Measurements from ENCODE around the gene DYNC2LI1.

Gene DYNC2LI1

DNA sequence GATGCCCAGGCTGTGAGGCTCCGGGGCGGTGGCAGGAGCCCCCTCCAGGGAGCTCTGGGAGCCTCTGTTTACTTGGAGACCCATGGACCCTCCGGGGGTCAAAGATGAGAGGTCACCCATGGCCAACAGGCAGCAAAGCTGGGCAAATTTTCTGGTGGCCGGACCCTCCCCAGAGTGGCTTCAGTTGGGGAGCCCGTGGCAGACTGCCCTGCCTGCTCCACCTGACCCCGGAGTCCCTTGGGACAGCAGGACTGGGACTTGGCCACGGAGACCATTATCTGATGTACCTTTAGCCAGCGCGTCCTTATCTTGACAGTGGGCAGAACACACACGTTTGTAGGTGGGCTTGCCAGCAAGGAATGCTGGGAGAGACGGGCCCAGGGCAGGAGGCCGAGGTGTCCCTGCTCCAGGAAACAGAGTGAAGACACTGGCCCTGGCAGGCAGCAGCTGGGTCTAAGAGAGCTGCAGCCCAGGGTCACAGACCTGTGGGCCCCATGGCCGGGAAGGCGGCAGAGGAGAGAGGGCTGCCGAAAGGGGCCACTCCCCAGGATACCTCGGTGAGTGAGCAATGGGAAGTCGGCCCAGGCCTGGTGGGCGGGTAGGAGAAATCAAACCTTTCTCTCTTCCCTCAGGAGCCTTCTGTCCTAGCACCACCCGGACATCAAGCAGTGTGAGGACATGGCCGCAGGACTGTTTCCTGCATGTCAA, 64.9 kb downstream of the DYNC2LI1 start, which contains the start of the genes ABCG5 and ABCG8:
Gene ABCG5, minus strand, starts transcription at position 280 of the 708 bp plus-strand sequence. Its CDS starts 160 bp downstream, at position 120.
Gene ABCG8, plus strand, starts transcription at position 412 of the 708 bp plus-strand sequence. Its CDS starts 83 bp downstream, at position 495.
- DNase-seq (ENCODE audit: low read depth, low spot score) = no peak
- H3K4me3 ChIP-seq (ENCODE audit: low read length) = no peak within 1 kb of the TSS

DNA sequence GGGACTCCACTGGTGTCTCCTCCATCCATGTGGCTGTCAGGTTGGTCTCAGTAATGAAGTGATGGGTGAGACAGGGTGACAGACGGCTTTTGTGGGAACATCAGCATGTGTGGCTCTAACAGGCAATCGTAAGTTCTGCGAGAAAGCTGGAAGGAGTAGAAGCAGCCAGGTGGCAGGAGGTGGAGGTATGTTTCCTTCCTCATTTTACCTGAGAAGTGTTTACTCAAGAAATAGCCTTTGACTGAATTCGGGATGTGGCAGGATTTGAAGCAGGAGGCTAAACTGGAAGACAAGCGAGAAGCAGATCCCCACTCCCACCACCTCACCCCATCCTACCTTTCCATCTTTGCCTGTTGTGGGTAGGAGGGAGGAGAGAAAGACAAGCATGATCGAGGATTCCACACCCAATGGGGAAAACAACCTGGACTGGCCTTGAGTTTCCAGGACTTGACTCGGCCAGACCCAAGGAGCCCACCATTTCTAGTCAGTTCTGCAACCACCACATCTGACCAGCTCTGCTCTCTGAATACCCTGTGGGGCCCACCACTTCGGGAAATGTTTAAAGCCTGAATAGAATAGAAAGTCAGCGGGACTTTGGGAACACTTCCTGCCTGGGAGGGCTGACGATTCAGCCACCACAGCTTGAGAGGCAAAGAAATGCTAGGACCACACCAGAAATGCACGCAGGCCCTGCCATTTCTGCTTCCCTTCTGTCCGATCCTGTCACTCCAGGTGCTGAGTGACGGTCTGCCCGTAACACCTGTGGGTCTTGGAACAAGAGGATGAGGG, 66.1 kb downstream of the DYNC2LI1 start:
- no peak overlapping the region for H3K4me3 ChIP-seq (ENCODE audit: low read length)
- DNase-seq (ENCODE audit: low read depth, low spot score) = no peak

DNA sequence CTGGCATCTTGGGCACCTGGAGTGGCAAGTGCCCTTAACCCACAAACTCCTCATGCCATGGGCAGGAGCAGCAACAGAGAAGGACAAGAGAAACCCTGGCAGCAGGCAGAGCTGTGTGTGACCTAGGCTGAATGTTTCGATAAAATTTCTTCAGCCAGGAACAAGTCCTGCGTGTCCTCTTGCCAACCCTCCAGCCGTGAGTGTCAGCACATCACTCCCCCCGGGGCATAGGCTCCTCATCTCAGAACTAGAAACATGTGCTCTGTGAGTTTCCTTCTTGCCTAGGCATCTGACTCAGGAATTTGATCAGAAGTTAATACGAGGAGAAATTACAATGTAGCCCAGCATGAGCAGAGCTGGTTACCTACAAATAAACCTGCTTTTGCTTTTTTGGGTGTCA, 67.1 kb downstream of the DYNC2LI1 start:
- no peak overlapping the region for H3K4me3 ChIP-seq (ENCODE audit: low read length)
- DNase-seq (ENCODE audit: low read depth, low spot score) = no peak

DNA sequence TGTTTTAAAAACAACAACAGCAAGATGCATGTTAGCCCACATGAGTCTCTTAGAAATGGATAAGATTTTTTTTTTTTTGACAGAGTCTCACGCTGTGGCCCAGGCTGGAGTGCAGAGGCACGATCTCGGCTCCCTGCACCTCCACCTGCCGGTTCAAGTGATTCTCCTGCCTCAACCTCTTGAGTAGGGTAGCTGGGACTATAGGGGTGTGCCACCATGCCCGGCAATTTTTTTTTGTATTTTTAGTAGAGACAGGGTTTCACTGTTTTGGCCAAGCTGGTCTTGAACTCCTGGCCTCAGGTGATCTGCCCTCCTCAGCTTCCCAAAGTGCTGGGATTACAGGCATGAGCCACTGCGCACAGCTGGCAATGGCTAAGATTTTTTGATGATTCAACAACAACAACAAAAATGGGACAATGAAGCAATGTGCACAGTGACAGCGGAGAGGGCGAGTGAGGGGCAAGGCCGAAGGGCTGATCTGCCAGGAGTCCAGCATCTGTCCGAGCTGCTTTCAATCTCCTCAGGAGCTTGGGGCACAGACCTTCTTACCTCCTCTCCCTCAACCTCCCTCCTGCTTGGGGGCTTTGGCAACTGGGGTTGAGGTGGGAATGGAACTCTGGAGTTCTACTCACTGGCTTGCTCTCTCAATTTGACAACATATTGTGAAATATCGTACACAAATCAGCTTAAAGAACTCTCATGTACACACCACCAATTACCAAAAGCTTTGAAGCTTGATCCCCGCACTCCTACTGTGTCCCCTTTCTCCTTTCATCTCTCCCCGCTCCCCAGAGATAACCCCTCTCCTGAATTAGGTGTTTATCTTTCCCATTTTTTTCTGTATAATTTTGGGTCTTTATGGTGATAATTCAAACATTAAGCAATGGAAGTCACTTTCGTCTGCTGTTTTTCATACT, 68.4 kb downstream of the DYNC2LI1 start:
- no peak for DNase-seq (ENCODE audit: low read depth, low spot score)
- H3K4me3 ChIP-seq (ENCODE audit: low read length) = no peak overlapping the region

DNA sequence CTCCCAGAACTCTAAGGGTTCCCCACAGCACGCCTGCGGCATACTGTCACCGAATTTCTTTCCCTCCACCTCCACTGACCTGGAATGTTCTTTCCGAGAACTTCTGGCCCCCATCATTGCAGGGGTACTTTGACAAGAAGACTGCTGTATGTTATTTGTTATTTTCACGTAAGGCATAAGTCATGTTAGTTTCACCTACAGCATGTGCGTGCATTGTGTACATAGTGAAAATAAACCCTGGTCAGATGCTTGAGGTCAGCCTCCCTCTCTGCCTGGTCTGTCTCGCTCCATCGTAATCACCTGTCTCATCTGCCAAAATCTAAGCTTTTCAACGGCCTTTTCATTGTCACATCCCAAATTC, 69.0 kb downstream of the DYNC2LI1 start:
- DNase-seq (ENCODE audit: low read depth, low spot score) = no peak
- H3K4me3 ChIP-seq (ENCODE audit: low read length) = no peak overlapping the region

DNA sequence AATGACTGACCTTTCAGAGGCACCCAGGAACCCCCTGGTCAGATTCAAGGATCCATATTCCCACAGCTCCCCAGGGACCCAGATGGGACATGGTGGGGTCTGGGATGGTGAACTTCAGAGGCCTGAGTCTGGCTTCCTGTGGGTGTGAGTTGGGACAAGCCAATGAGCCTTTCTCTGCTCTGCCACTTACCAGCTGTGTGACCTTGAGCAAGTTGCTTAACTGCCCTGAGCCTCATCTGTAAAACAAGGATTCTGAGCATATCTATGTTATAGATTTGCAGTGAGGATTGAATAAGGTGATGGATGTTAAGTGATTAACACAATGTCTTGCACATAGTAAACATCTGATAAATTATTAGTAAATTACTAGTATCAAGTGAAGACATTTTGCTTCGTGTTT, 71.3 kb downstream of the DYNC2LI1 start:
- DNase-seq (ENCODE audit: low read depth, low spot score) = no peak

DNA sequence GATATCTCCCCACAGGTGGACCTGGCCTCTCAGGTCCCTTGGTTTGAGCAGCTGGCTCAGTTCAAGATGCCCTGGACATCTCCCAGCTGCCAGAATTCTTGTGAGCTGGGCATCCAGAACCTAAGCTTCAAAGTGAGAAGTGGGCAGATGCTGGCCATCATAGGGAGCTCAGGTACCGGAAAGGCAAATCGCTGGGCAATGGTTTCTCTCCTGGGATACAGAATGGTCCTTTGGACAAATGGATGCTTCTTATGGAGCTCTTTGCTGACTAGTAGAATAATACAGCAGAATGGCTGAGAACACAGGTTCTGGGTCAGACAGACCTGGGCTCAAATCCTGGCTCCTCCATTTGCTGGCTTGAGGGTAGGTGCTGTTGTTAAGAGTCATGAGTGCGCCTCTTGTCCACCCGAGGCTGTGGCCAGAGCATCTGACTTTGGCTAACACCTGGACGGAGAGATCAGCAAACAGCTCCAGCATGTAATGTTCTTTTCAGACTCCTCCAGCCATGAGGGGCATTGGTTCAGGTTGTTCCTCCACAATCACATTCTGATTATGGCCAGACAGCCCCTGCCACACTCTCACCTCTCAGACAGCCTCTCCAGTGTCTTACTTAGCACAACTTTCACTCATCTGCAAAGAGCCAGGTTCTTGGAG, 72.4 kb downstream of the DYNC2LI1 start:
- H3K4me3 ChIP-seq (ENCODE audit: low read length) = no peak overlapping the region
- no peak for DNase-seq (ENCODE audit: low read depth, low spot score)

More for the DNA sequence above, 71.3 kb downstream of the DYNC2LI1 start:
- H3K4me3 ChIP-seq (ENCODE audit: low read length) = no peak overlapping the region

DNA sequence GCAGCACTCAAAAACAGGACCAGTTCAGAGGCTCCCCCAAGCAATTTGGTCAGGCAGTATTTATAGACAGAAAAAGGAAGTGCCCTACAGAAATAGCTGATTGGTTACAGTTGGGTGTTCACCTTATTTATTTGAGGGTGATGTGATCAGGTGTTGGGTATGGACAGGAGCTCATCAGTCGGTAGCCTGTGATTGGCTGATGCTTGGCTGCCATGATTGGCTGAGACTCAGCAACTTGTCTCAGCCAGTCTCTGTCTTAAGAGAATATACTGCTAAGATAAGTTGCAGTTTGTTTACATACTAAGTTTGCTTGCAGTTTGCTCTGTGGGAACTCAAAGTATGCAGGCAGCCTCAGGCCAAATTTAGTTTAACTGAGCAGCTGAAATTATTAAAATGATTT, 74.4 kb downstream of the DYNC2LI1 start:
- DNase-seq (ENCODE audit: low read depth, low spot score) = no peak
- no peak overlapping the region for H3K4me3 ChIP-seq (ENCODE audit: low read length)

DNA sequence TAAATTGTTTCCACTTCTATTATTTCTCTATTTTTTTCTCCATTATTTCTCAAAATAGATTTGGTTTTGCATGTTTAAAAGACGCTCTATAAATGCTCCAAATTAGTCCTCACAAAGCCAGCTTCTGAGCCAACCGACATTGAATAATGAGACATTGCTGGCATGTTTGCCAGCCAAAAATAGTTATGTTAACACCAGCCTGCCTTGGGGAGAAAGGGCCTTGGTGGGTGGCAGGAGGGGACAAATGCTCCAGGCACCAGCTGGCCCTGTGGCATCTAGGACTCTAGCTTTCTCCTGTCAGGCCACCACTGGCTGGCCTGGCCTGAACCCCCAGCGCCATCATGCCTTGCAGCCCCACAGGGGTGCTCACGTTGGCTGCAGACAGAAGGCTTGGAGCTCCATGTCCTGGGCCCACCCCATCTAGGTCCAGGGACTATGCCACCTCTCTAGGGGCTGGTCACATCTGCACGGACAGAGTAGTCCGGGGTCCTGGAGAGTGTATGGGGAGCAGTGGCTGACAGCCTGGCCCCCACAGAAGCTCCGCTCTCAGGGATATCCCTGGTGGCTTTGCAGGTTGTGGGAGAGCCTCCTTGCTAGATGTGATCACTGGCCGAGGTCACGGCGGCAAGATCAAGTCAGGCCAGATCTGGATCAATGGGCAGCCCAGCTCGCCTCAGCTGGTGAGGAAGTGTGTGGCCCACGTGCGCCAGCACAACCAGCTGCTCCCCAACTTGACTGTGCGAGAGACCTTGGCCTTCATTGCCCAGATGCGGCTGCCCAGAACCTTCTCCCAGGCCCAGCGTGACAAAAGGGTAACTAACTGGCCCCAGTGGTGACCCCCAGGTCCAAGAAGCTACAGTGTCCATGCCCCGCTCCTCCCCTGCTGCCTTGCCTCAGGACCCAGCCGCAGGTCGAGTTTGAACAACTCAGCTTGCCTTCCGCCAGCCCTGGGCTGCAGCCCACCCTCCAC, 77.5 kb downstream of the DYNC2LI1 start:
- no peak for DNase-seq (ENCODE audit: low read depth, low spot score)
- H3K4me3 ChIP-seq (ENCODE audit: low read length) = no peak overlapping the region

DNA sequence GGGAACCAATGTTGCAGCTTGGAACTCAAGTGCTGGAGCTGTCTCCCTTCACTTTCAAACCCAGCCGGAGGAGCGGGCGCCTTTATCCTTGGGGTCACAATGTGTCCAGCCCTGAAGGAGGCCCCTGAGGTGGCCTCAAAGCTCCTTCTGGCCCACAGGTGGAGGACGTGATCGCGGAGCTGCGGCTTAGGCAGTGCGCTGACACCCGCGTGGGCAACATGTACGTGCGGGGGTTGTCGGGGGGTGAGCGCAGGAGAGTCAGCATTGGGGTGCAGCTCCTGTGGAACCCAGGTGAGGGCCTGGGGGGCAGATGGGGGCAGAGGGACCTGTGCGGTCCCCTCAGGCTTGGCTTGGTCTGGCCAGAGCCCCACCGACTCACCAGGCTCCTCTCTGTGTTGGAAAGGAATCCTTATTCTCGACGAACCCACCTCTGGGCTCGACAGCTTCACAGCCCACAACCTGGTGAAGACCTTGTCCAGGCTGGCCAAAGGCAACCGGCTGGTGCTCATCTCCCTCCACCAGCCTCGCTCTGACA, 78.4 kb downstream of the DYNC2LI1 start:
- DNase-seq (ENCODE audit: low read depth, low spot score) = no peak
- H3K4me3 ChIP-seq (ENCODE audit: low read length) = no peak overlapping the region

DNA sequence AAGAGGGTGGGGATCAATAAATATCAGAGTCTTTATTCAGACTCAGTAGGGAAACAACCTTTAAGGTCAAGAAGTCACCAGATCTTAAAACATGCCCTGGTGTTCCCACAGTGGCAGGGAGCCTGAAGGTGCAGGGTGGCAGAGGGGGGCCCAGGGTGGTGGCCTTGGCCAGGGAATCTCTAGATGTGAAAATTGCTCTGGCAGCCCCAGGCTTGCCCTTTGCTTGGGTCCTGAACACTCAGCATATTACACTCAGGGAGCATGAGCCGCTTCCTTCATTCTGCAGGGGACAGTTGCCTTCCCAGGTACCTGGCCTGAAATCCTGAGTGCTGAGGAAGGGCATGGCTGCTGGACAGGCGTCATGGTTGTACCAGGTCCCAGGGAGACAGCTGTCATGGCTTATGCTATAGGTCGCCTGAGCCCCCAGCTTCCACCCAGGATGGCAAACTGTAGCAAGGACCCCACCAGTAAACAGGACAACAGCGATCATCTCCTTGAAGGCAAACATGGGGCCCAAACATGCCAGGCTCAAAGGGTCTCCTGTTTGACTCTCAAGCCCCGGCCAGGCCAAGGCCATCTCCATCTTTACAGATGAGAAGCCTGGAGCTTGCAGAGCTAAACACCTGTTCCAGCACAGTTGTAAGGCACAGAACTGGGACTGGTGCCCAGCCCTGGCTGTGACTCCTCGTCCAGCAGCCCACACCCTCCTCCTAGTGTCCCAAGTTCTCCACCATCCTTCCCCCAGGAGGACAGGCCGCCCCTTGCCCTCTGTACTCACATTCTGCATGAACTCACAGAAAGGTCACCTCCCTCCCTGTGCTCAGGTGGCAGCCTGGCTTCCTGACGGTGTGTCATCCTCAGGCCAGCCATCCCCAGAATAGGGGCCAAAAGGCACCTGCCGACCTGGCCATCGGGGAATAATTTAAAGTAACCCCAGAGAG, 79.6 kb downstream of the DYNC2LI1 start:
- no peak for DNase-seq (ENCODE audit: low read depth, low spot score)
- no peak overlapping the region for H3K4me3 ChIP-seq (ENCODE audit: low read length)

DNA sequence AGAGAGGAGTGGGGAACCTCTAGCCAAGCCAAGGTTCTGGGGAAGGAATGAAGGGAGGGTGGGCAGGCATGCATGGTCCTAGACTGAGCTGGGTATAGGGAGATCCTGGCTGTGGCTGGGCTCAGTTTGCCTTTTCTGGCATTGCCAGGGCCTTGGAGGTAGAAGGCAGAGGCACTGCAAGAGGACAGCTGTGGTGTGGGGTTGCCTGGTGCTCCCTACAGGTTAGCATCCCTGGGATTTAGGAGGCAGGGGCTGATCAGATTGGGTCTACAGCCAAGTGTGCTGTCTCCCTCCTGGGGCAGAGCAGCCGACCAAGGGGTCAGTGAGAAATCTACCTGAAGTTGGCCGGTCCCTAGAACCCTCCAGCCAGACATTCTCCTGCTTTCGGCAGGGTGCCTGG, 80.8 kb downstream of the DYNC2LI1 start:
- no peak for DNase-seq (ENCODE audit: low read depth, low spot score)
- H3K4me3 ChIP-seq (ENCODE audit: low read length) = no peak overlapping the region

DNA sequence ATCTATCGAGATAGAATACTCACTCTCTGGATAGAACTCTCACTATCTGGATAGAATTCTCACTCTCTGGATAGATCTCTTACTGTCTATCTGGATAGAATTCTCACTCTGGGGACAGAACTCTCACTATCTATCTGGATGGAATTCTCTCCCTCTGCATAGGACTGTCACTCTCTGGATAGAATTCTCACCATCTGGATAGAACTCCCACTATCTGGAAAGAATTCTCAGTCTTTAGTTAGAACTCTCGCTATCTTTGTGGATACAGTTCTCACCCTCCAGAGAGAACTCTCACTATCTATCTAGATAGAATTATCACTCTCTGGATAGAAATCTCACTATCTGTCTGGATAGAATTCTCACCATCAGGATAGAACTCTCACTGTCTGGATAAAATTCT, 81.5 kb downstream of the DYNC2LI1 start:
- no peak overlapping the region for H3K4me3 ChIP-seq (ENCODE audit: low read length)
- DNase-seq (ENCODE audit: low read depth, low spot score) = no peak

All from Jurkat, Clone E6-1 (cell line).